Smooth muscle cell (in vitro differentiated cells): ENCODE results near the gene MAP3K10. TPM values are rescaled to one million over a fixed set of nuclear protein-coding genes. Genes with fewer than 3 reads are reported as not detected.
"Not testable (repeated sequence)": the region's sequence is repeated elsewhere in the genome, so short reads cannot be mapped to it uniquely, and the experiment has no call there.

Experiments
- DNase-seq: peaks from one replicate; lab custom pipeline; 2025; ENCODE audit not compliant: unreplicated experiment; lab: John Stamatoyannopoulos, UW
- H2AFZ ChIP-seq: fragments of 200-600 bp; sonication (generic); 2 replicates; pipeline ENCODE4 v1.6.0; 2016; ENCODE audit warnings: antibody characterized with exemption, low read depth, mild to moderate bottlenecking
- H3F3A ChIP-seq: fragments of 200-600 bp; sonication (generic); 2 replicates; pipeline ENCODE4 v1.6.0; 2017; ENCODE audit warnings: antibody characterized with exemption, low read depth
- H3K27ac ChIP-seq: fragments of 200-600 bp; sonication (generic); 2 replicates; pipeline ENCODE4 v1.5.1; 2016; ENCODE audit warnings: low read depth, mild to moderate bottlenecking
- H3K27me3 ChIP-seq: fragments of 200-600 bp; sonication (generic); 2 replicates; pipeline ENCODE4 v1.6.1; 2016; ENCODE audit warnings: low read depth, mild to moderate bottlenecking
- H3K36me3 ChIP-seq: fragments of 200-600 bp; sonication (generic); 2 replicates; pipeline ENCODE4 v1.5.1; 2016; ENCODE audit warnings: low read depth
- H3K4me1 ChIP-seq: fragments of 200-600 bp; sonication (generic); 2 replicates; pipeline ENCODE4 v1.5.1; 2016; ENCODE audit warnings: low read depth
- H3K4me2 ChIP-seq: fragments of 200-600 bp; sonication (generic); 2 replicates; pipeline ENCODE4 v1.6.0; 2016; ENCODE audit warnings: mild to moderate bottlenecking
- H3K4me3 ChIP-seq: fragments of 200-600 bp; sonication (generic); 2 replicates; pipeline ENCODE4 v1.5.1; 2016; ENCODE audit warnings: mild to moderate bottlenecking
- H3K79me2 ChIP-seq: fragments of 200-600 bp; sonication (generic); 2 replicates; pipeline ENCODE4 v1.6.0; 2016; ENCODE audit warnings: low read depth, mild to moderate bottlenecking
- H3K9ac ChIP-seq: fragments of 200-600 bp; sonication (generic); 2 replicates; pipeline ENCODE4 v1.6.0; 2016; ENCODE audit warnings: low read depth
- H3K9me3 ChIP-seq: fragments of 200-600 bp; sonication (generic); replicated peaks from 2 replicates; pipeline ENCODE4 v1.5.1; 2016; ENCODE audit warnings: low read depth
- H4K20me1 ChIP-seq: fragments of 200-600 bp; sonication (generic); 2 replicates; pipeline ENCODE4 v1.6.0; 2016; ENCODE audit warnings: low read depth
- CTCF ChIP-seq: fragments of 200-600 bp; sonication (generic); IDR thresholded peaks from 2 replicates; pipeline ENCODE4 v1.5.1; 2017; ENCODE audit warnings: borderline replicate concordance, mild to moderate bottlenecking, antibody characterized with exemption; ENCODE audit not compliant: insufficient read depth, poor library complexity, severe bottlenecking
- WGBS: methylation state at CpG from one replicate; pipeline ENCODE4 v1.1.7; 2016; ENCODE audit warnings: low lambda C conversion rate; 5-methylcytosine and 5-hydroxymethylcytosine counted together
- polyA plus RNA-seq: library from polyadenylated mRNA; unstranded; fragments of >200 nt; fragmentation: Nextera tagmentation; extraction: Ambion mirVana; gene quantifications from 2 replicates; pipeline ENCODE4 v1.2.1, GENCODE V29; 2016
- total RNA-seq: library from RNA; depleted of rRNA; stranded (reverse); fragments of >200 nt; gene quantifications from 2 replicates; pipeline ENCODE4 v1.2.3, GENCODE V29; 2014

Gene MAP3K10
- total and polyA plus RNA-seq, 2 experiments from 2014 or later: 4.4 to 7.8 TPM

DNA sequence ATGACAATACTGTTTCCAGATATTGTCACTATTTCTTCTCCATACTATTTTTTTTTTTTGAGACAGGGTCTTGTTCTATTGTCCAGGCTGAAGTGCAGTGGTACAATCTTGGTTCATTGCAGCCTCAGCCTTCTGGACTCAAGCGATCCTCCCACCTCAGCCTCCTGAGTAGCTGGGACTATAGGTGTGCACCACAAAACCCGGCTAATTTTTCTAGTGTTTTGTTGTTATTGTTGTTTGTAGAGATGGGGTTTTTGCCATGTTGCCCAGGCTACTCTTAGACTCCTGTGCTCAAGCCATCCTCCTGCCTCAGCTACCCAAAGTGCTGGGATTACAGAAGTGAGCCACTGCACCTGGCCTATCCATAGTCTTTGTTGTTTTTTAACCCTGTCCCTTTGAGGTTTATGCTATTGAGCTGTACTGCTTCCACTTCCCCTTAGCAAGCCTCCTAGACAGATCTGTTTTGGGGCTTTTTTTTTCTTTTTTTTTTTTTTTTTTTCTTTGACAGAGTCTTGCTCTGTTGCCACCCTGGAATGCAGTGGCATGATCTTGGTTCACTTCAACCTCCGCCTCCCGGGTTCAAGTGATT, 27.6 kb upstream of the MAP3K10 start:
- no peaks in the 10 kb centered on the region for H3K4me1 ChIP-seq
- no peak overlapping the region for H3K4me2 ChIP-seq
- H3K4me3 ChIP-seq: no peak overlapping the region
- H3K27me3 ChIP-seq: no peaks in the 10 kb centered on the region
- H3F3A ChIP-seq: no peaks in the 10 kb centered on the region
- no peak overlapping the region for H3K27ac ChIP-seq
- DNase-seq: no peak
- WGBS: 96% methylated on average over 4 of the region's 4 CpGs
- no peak for TF ChIP-seq CTCF
- H3K36me3 ChIP-seq: no peaks in the 10 kb centered on the region
- H4K20me1 ChIP-seq: no peaks in the 10 kb centered on the region
- H2AFZ ChIP-seq: no peak overlapping the region
- no peaks in the 10 kb centered on the region for H3K79me2 ChIP-seq
- no peaks in the 10 kb centered on the region for H3K9me3 ChIP-seq
- no peak overlapping the region for H3K9ac ChIP-seq

GRCh38 chr19:40165362-40165937, 25.8 kb upstream of the MAP3K10 start:
- no peak overlapping the region for H3K27ac ChIP-seq
- H4K20me1 ChIP-seq: no peaks in the 10 kb centered on the region
- no peaks in the 10 kb centered on the region for H3F3A ChIP-seq
- no peaks in the 10 kb centered on the region for H3K79me2 ChIP-seq
- no peak overlapping the region for H2AFZ ChIP-seq
- 38% methylated on average over 10 of the region's 10 CpGs for WGBS
- DNase-seq: no peak
- H3K4me1 ChIP-seq: no peaks in the 10 kb centered on the region
- H3K9ac ChIP-seq: no peak overlapping the region
- H3K27me3 ChIP-seq: no peaks in the 10 kb centered on the region
- peak; percentile 48 for TF ChIP-seq CTCF
- H3K9me3 ChIP-seq: no peaks in the 10 kb centered on the region
- no peak overlapping the region for H3K4me2 ChIP-seq
- H3K36me3 ChIP-seq: no peaks in the 10 kb centered on the region
- H3K4me3 ChIP-seq: no peak overlapping the region

DNA sequence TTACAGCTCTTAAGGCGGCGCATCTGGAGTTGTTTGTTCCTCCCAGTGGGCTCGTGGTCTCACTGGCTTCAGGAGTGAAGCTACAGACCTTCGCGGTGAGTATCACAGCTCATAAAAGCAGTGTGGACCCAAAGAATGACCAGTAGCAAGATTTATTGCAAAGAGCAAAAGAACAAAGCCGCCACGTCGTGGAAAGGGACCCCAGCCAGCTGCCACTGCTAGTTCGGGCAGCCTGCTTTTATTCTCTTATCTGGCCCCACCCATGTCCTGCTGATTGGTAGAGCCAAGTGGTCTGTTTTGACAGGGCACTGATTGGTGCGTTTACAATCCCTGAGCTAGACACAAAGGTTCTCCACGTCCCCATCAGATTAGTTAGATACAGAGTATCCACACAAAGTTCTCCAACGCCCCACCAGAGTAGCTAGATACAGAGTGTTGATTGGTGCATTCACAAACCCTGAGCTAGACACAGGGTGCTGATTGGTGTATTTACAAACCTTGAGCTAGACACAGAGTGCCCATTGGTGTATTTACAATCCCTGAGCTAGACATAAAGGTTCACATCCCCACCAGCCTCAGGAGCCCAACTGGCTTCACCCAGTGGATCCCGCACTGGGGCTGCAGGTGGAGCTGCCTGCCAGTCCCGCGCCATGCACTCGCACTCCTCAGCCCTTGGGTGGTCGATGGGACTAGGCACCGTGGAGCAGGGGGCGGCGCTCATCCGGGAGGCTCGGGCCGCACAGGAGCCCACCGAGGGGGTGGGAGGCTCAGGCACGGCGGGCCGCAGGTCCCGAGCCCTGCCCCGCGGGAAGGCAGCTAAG, 21.5 kb upstream of the MAP3K10 start:
- H3K79me2 ChIP-seq, H2AFZ ChIP-seq, H3K27me3 ChIP-seq, H3K4me1 ChIP-seq, DNase-seq, H3K36me3 ChIP-seq, H4K20me1 ChIP-seq, H3K9ac ChIP-seq, H3K9me3 ChIP-seq, H3K4me2 ChIP-seq, H3K4me3 ChIP-seq, H3F3A ChIP-seq, H3K27ac ChIP-seq: not testable (repeated sequence)
- WGBS: 93% methylated on average over 30 of the region's 30 CpGs

- not testable (repeated sequence) for H3K9ac ChIP-seq, H3K79me2 ChIP-seq, H2AFZ ChIP-seq, H3K9me3 ChIP-seq, H3K4me3 ChIP-seq, H3K4me2 ChIP-seq, DNase-seq, H3K4me1 ChIP-seq, H4K20me1 ChIP-seq, H3F3A ChIP-seq, H3K27ac ChIP-seq, H3K27me3 ChIP-seq, H3K36me3 ChIP-seq
- 94% methylated on average over 25 of the region's 39 CpGs for WGBS
Observed at GRCh38 chr19:40170303-40170989, 20.8 kb upstream of the MAP3K10 start.

DNA sequence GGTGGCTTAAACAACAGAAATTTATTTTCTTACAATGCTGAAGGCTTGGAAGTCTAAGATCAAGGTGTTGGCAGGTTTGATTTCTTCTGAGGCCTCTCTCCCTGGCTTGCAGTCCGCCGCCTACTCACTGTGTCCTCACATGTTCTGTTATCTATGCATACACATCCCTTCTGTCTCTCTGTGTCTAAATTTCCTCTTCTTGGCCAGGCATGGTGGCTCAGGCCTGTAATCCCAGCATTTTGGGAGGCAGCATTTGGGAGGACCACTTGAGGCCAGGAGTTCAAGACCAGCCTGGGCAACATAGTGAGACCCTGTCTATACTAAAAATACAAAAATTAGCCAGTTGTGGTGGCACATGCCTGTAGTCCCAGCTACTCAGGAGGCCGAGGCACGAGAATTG, 19.9 kb upstream of the MAP3K10 start:
- not testable (repeated sequence) for H3K4me2 ChIP-seq, H3K27me3 ChIP-seq, H3K9ac ChIP-seq, H3K27ac ChIP-seq, H3K9me3 ChIP-seq, H3K4me1 ChIP-seq, DNase-seq, H3K36me3 ChIP-seq, H2AFZ ChIP-seq, H3K4me3 ChIP-seq, H3K79me2 ChIP-seq, H3F3A ChIP-seq, H4K20me1 ChIP-seq
- WGBS: 97% methylated on average over 4 of the region's 4 CpGs
